OCI-LY7 (cell line): ENCODE measurements around the gene TTC22. TPM values are rescaled to one million over a fixed set of nuclear protein-coding genes. Genes with fewer than 3 reads are reported as not detected.

Experiments used
- BruUV-seq: library from RNA; stranded (reverse); fragments of 400-500 nt; replicated peaks from 2 replicates; lab custom pipeline; 2021; lab: Mats Ljungman, UMichigan
- CTCF ChIA-PET: fragments of 300-600 bp; sonication (Branson Sonifier 250); formaldehyde crosslinking; loops from one replicate; lab custom pipeline; 2022; ENCODE audit warnings: antibody characterized with exemption; ENCODE audit not compliant: unreplicated experiment; lab: Charles Lee
- POLR2A ChIA-PET: fragments of 300-600 bp; sonication (Branson Sonifier 250); formaldehyde crosslinking; loops from one replicate; lab custom pipeline; 2022; ENCODE audit warnings: antibody characterized with exemption; lab: Charles Lee
- DNase-seq: peaks from one replicate; pipeline ENCODE4 v3.0.0-alpha.2; 2015; ENCODE audit warnings: low spot score
- H2AFZ ChIP-seq: fragments of 200-600 bp; sonication (generic), shearing (Covaris generic); 2 replicates; pipeline ENCODE4 v1.6.1; 2014; ENCODE audit warnings: mild to moderate bottlenecking, antibody characterized with exemption, low read length, moderate library complexity
- H3K27ac ChIP-seq: fragments of 200-600 bp; sonication (generic); 2 replicates; pipeline ENCODE4 v1.5.1; 2014; ENCODE audit warnings: mixed run types, low read depth, mild to moderate bottlenecking, moderate library complexity, low read length, inconsistent platforms; ENCODE audit not compliant: poor library complexity, severe bottlenecking
- H3K36me3 ChIP-seq: fragments of 200-600 bp; sonication (generic); 2 replicates; pipeline ENCODE4 v1.6.1; 2014; ENCODE audit warnings: mild to moderate bottlenecking, antibody characterized with exemption, low read length, moderate library complexity, mixed read lengths; ENCODE audit not compliant: insufficient read depth
- H3K4me1 ChIP-seq: fragments of 200-600 bp; sonication (generic); 2 replicates; pipeline ENCODE4 v1.5.1; 2014; ENCODE audit warnings: mild to moderate bottlenecking, low read length; ENCODE audit not compliant: insufficient read depth, poor library complexity, severe bottlenecking
- H3K4me2 ChIP-seq: fragments of 200-600 bp; sonication (generic); 2 replicates; pipeline ENCODE4 v1.6.1; 2014; ENCODE audit warnings: mild to moderate bottlenecking, low read length
- H3K4me3 ChIP-seq: fragments of 200-600 bp; sonication (generic); 2 replicates; pipeline ENCODE4 v1.5.1; 2014; ENCODE audit warnings: mild to moderate bottlenecking, low read depth, low read length; ENCODE audit not compliant: poor library complexity, severe bottlenecking
- H3K79me2 ChIP-seq: fragments of 200-600 bp; sonication (generic); 2 replicates; pipeline ENCODE4 v1.6.1; 2016; ENCODE audit warnings: low read depth, mild to moderate bottlenecking, low read length, moderate library complexity, mixed read lengths; ENCODE audit not compliant: insufficient read depth
- H3K9me2 ChIP-seq: fragments of 200-600 bp; sonication (generic); 2 replicates; pipeline ENCODE4 v1.6.1; 2016; ENCODE audit warnings: mild to moderate bottlenecking, low read length, mixed read lengths; ENCODE audit not compliant: insufficient read depth
- H3K9me3 ChIP-seq: fragments of 200-600 bp; sonication (generic); 2 replicates; pipeline ENCODE4 v1.6.1; 2014; ENCODE audit warnings: mild to moderate bottlenecking, mixed run types, low read length, mixed read lengths
- H4K20me1 ChIP-seq: fragments of 200-600 bp; sonication (generic); 2 replicates; pipeline ENCODE4 v1.6.1; 2014; ENCODE audit warnings: mild to moderate bottlenecking, antibody characterized with exemption, low read length, moderate library complexity, mixed read lengths; ENCODE audit not compliant: insufficient read depth
- EZH2phosphoT487 ChIP-seq: fragments of 200-600 bp; sonication (generic); IDR thresholded peaks from 2 replicates; pipeline ENCODE4 v1.6.1; 2018; ENCODE audit warnings: low read depth, borderline replicate concordance, mild to moderate bottlenecking, mixed run types, antibody characterized with exemption, low read length, moderate library complexity, mixed read lengths
- intact Hi-C: fragments of 100-400 bp; cut with micrococcal nuclease; formaldehyde crosslinking; loops from one replicate; pipeline ENCODE4 v1.10.0; 2022; ENCODE audit not compliant: unreplicated experiment
- total RNA-seq, 2 experiments: library from RNA; depleted of rRNA in 1 of 2; stranded (reverse); fragments of >200 nt in 1 of 2; shearing (Covaris generic) in 1 of 2; gene quantifications; 2 replicates each; pipeline ENCODE4 v1.2.3, GENCODE V29; 2014 to 2022
- TF ChIP-seq, protein P1 (sequence below): fragments of 200-600 bp; sonication (generic); conservative IDR thresholded peaks from 2 replicates; pipeline ENCODE4 v1.5.1; 2014; ENCODE audit warnings: mild to moderate bottlenecking, antibody characterized with exemption, low read length, moderate library complexity, mixed read lengths

The TTC22 gene
- total RNA-seq, 2 experiments from 2014 or later: not detected

DNA sequence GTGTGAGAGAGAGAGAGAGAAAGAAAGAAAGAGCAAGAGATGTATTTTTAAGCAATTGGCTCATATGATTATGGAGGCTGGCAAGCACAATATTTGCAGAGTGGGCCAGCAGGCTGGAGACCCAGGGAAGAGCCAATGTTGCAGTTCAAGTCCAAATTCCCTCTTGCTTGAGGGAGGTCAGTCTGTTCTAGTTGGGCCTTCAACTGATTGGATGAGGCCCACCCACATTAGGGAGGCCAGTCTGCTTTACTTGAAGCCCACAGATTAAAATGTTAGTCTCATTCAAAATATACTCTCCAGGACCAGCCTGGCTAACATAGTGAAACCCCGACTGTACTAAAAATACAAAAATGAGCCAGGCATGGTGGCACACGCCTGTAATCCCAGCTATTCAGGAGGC lies 28.2 kb downstream of the TTC22 start:
- ChIA-PET POLR2A (interaction anchor here (0.5 kb wide), 1 partner anchor 51 kb away, joined by 4 read pairs; no protein-coding TSS in a partner anchor), CTCF (no interaction called here)
- H3K4me1 ChIP-seq: peaks cover 6% of the 10 kb centered on the region
- H3K4me2 ChIP-seq: no peak overlapping the region
- H4K20me1 ChIP-seq: no peaks in the 10 kb centered on the region
- no peak overlapping the region for H3K4me3 ChIP-seq
- H3K36me3 ChIP-seq: no peaks in the 10 kb centered on the region
- DNase-seq: no peak
- no peaks in the 10 kb centered on the region for H3K79me2 ChIP-seq
- no peak for TF ChIP-seq EZH2phosphoT487
- TF ChIP-seq, protein P1, sequence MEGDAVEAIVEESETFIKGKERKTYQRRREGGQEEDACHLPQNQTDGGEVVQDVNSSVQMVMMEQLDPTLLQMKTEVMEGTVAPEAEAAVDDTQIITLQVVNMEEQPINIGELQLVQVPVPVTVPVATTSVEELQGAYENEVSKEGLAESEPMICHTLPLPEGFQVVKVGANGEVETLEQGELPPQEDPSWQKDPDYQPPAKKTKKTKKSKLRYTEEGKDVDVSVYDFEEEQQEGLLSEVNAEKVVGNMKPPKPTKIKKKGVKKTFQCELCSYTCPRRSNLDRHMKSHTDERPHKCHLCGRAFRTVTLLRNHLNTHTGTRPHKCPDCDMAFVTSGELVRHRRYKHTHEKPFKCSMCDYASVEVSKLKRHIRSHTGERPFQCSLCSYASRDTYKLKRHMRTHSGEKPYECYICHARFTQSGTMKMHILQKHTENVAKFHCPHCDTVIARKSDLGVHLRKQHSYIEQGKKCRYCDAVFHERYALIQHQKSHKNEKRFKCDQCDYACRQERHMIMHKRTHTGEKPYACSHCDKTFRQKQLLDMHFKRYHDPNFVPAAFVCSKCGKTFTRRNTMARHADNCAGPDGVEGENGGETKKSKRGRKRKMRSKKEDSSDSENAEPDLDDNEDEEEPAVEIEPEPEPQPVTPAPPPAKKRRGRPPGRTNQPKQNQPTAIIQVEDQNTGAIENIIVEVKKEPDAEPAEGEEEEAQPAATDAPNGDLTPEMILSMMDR: no peak
- no peaks in the 10 kb centered on the region for H3K9me2 ChIP-seq
- H3K9me3 ChIP-seq: no peaks in the 10 kb centered on the region
- no peak overlapping the region for H3K27ac ChIP-seq
- no peak overlapping the region for H2AFZ ChIP-seq
- no TSS peak for BruUV-seq
- intact Hi-C loops: no loop called here

DNA sequence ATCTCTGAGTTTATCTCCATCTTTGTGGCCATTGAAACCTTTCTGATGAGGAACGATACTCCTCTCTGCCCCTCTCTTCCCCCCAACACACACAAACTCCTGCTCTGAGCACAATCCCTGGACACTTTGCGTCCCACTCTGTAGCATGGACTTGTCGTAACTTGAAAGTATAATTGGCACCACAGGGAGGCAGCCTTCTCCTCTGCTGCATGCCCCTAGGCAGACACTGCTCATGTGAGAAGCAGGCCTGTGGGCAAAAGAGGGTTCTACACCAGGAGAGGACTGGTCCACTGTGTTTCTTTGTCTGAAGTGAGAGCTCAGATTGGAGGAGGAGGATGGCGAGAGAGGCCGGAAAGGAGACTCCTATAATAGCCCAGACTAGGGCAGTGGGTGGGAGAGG lies 33.0 kb downstream of the TTC22 start:
- POLR2A ChIA-PET: no interaction called here
- no peak overlapping the region for H3K27ac ChIP-seq
- no TSS peak for BruUV-seq

DNA sequence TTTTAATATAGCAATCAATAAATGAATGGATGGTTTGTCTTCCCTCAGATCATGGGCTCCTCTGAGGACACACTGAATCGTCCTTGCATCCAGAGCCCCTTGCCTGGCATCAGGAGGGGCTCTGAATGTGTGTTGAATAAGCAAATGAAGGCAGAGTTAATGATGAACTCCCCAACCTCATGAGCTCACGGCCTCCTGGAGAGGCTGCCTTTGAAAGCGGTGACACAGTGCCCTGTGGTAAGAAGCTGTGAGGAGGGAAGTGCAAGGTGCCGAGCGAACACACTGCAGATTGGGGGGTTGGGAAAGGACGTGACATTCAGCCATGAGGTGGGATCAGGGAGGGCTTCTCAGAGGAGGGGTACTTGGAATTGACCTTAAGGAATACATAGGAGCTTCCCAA lies 33.6 kb downstream of the TTC22 start:
- intact Hi-C loops: no loop called here
- Histone ChIP-seq H3K4me1 (peaks cover 26% of the 10 kb centered on the region), H3K27ac (no peak overlapping the region), H3K79me2 (peaks cover 12% of the 10 kb centered on the region; the same call in 1 of the 2 replicates), H3K36me3 (no peaks in the 10 kb centered on the region), H3K4me2 (no peak overlapping the region), H4K20me1 (no peaks in the 10 kb centered on the region), H3K9me2 (no peaks in the 10 kb centered on the region), H3K9me3 (no peaks in the 10 kb centered on the region), H3K4me3 (no peak overlapping the region), H2AFZ (no peak overlapping the region)
- DNase-seq: no peak
- ChIA-PET CTCF (no interaction called here), POLR2A (no interaction called here)
- no TSS peak for BruUV-seq
- no peak for TF ChIP-seq EZH2phosphoT487
- TF ChIP-seq, protein P1: no peak

More for the DNA sequence above, 33.0 kb downstream of the TTC22 start:
- Histone ChIP-seq H3K9me3 (no peaks in the 10 kb centered on the region), H3K4me1 (peaks cover 23% of the 10 kb centered on the region), H3K4me2 (no peak overlapping the region), H3K36me3 (no peaks in the 10 kb centered on the region), H3K79me2 (peaks cover 10% of the 10 kb centered on the region; the same call in 1 of the 2 replicates), H4K20me1 (no peaks in the 10 kb centered on the region), H3K9me2 (no peaks in the 10 kb centered on the region), H3K4me3 (no peak overlapping the region), H2AFZ (no peak overlapping the region)
- intact Hi-C loops: no loop called here
- CTCF ChIA-PET: no interaction called here
- DNase-seq: peak; percentile 13
- TF ChIP-seq EZH2phosphoT487: no peak
- TF ChIP-seq, protein P1: peak; percentile 37; the same call in 1 of the 2 replicates
